H9 (cell line): ENCODE data around the gene SCFD2. TPM values are rescaled to one million over a fixed set of nuclear protein-coding genes. Genes with fewer than 3 reads are reported as not detected.

Experiments
- DNase-seq: peaks from one replicate; pipeline ENCODE4 v3.0.0-alpha.2; 2017
- H2AFZ ChIP-seq: one replicate; pipeline ENCODE4 v1.6.1; 2013; ENCODE audit warnings: mild to moderate bottlenecking, low read length, control low read depth, moderate library complexity
- H2AK5ac ChIP-seq: 2 replicates; pipeline ENCODE4 v1.6.1; 2013; ENCODE audit warnings: low read length, control low read depth, mixed read lengths; ENCODE audit not compliant: insufficient read length
- H2BK120ac ChIP-seq: one replicate; pipeline ENCODE4 v1.6.1; 2013; ENCODE audit warnings: low read depth, mild to moderate bottlenecking, low read length, control low read depth, inconsistent platforms; ENCODE audit not compliant: poor library complexity, severe bottlenecking
- H2BK12ac ChIP-seq: 2 replicates; pipeline ENCODE4 v1.6.1; 2013; ENCODE audit warnings: low read length, control low read depth, mixed read lengths, low read depth; ENCODE audit not compliant: insufficient read length
- H2BK15ac ChIP-seq: 2 replicates; pipeline ENCODE4 v1.6.1; 2013; ENCODE audit warnings: low read depth, low read length, control low read depth
- H2BK20ac ChIP-seq: one replicate; pipeline ENCODE4 v1.6.1; 2013; ENCODE audit warnings: low read depth, mild to moderate bottlenecking, low read length, control low read depth, inconsistent platforms; ENCODE audit not compliant: poor library complexity, severe bottlenecking
- H2BK5ac ChIP-seq: 2 replicates; pipeline ENCODE4 v1.6.1; 2013; ENCODE audit warnings: low read length, control low read depth, mixed read lengths; ENCODE audit not compliant: insufficient read length
- H3K14ac ChIP-seq: 2 replicates; pipeline ENCODE4 v1.6.1; 2013; ENCODE audit warnings: low read length, control low read depth; ENCODE audit not compliant: insufficient read depth
- H3K18ac ChIP-seq: 2 replicates; pipeline ENCODE4 v1.6.1; 2013; ENCODE audit warnings: low read depth, mild to moderate bottlenecking, mixed read lengths, low read length, control low read depth; ENCODE audit not compliant: insufficient read length
- H3K23ac ChIP-seq: 2 replicates; pipeline ENCODE4 v1.6.1; 2013; ENCODE audit warnings: low read length, control low read depth, mixed read lengths, low read depth; ENCODE audit not compliant: insufficient read length
- H3K23me2 ChIP-seq: 2 replicates; pipeline ENCODE4 v1.6.1; 2013; ENCODE audit warnings: low read depth, mild to moderate bottlenecking, mixed read lengths, low read length, control low read depth; ENCODE audit not compliant: insufficient read length, poor library complexity, severe bottlenecking
- H3K27ac ChIP-seq: 2 replicates; pipeline ENCODE4 v1.5.1; 2013; ENCODE audit warnings: low read length, control low read depth, mixed read lengths, low read depth; ENCODE audit not compliant: insufficient read length
- H3K27me3 ChIP-seq: 2 replicates; pipeline ENCODE4 v1.6.1; 2013; ENCODE audit warnings: low read length, control low read depth, inconsistent platforms; ENCODE audit not compliant: insufficient read depth
- H3K4ac ChIP-seq: 2 replicates; pipeline ENCODE4 v1.6.1; 2013; ENCODE audit warnings: low read depth, mild to moderate bottlenecking, control low read depth, inconsistent platforms, low read length, moderate library complexity
- H3K4me1 ChIP-seq: 2 replicates; pipeline ENCODE4 v1.6.1; 2013; ENCODE audit warnings: low read length, control low read depth, inconsistent platforms; ENCODE audit not compliant: insufficient read depth
- H3K4me2 ChIP-seq: 2 replicates; pipeline ENCODE4 v1.6.1; 2013; ENCODE audit warnings: low read length, control low read depth, mixed read lengths; ENCODE audit not compliant: insufficient read length, insufficient read depth
- H3K56ac ChIP-seq: 2 replicates; pipeline ENCODE4 v1.6.1; 2013; ENCODE audit warnings: low read depth, mild to moderate bottlenecking, mixed read lengths, low read length, control low read depth; ENCODE audit not compliant: insufficient read length
- H3K79me1 ChIP-seq: 2 replicates; pipeline ENCODE4 v1.6.1; 2013; ENCODE audit warnings: low read depth, mild to moderate bottlenecking, moderate library complexity, low read length, control low read depth, inconsistent platforms; ENCODE audit not compliant: insufficient read depth, poor library complexity, severe bottlenecking
- H3K79me2 ChIP-seq: 2 replicates; pipeline ENCODE4 v1.6.1; 2013; ENCODE audit warnings: low read length, control low read depth, inconsistent platforms; ENCODE audit not compliant: insufficient read depth
- H3K9ac ChIP-seq: 2 replicates; pipeline ENCODE4 v1.6.1; 2013; ENCODE audit warnings: low read length, control low read depth, mixed read lengths; ENCODE audit not compliant: insufficient read length; ENCODE audit errors: extremely low read depth
- H3K9me3 ChIP-seq: one replicate; pipeline ENCODE4 v1.6.1; 2013; ENCODE audit warnings: low read depth, low read length, inconsistent platforms; ENCODE audit not compliant: control insufficient read depth
- H3T11ph ChIP-seq: one replicate; pipeline ENCODE4 v1.6.1; 2013; ENCODE audit warnings: mild to moderate bottlenecking, low read length, control low read depth, inconsistent platforms
- H4K20me1 ChIP-seq: one replicate; pipeline ENCODE4 v1.6.1; 2013; ENCODE audit not compliant: control insufficient read depth, insufficient read length, insufficient read depth
- H4K5ac ChIP-seq: 2 replicates; pipeline ENCODE4 v1.6.1; 2013; ENCODE audit warnings: low read depth, mild to moderate bottlenecking, mixed read lengths, low read length, control low read depth; ENCODE audit not compliant: insufficient read length
- H4K8ac ChIP-seq: replicated peaks from 2 replicates; pipeline ENCODE4 v1.6.1; 2013; ENCODE audit warnings: low read length, control low read depth, mixed read lengths, low read depth; ENCODE audit not compliant: insufficient read length
- H4K91ac ChIP-seq: 2 replicates; pipeline ENCODE4 v1.6.1; 2013; ENCODE audit warnings: low read depth, mild to moderate bottlenecking, moderate library complexity, mixed read lengths, low read length, control low read depth; ENCODE audit not compliant: insufficient read length
- H3K27ac Mint-ChIP-seq, 3 experiments: 2 replicates in 2 of 3; 3 replicates in 1 of 3; pipeline ENCODE4 v1.8.0; 2020 to 2021; ENCODE audit warnings: mixed read lengths in 3 of 3, mild to moderate bottlenecking in 1 of 3, moderate library complexity in 1 of 3
- H3K27me3 Mint-ChIP-seq: 2 replicates; pipeline ENCODE4 v1.8.0; 2021; ENCODE audit warnings: low read depth, mild to moderate bottlenecking, moderate library complexity, mixed read lengths
- H3K36me3 Mint-ChIP-seq, 3 experiments: 2 replicates in 2 of 3; 3 replicates in 1 of 3; pipeline ENCODE4 v1.8.0; 2020 to 2021; ENCODE audit warnings: low read depth in 3 of 3, mixed read lengths in 3 of 3; ENCODE audit not compliant: insufficient read depth in 1 of 3
- H3K4me1 Mint-ChIP-seq, 2 experiments: 2 replicates each; pipeline ENCODE4 v1.8.0; 2020; ENCODE audit warnings: mixed read lengths in 2 of 2
- H3K4me3 Mint-ChIP-seq, 2 experiments: 2 replicates in 1 of 2; 3 replicates in 1 of 2; pipeline ENCODE4 v1.8.0; 2020 to 2021; ENCODE audit warnings: mild to moderate bottlenecking in 2 of 2, mixed read lengths in 2 of 2, moderate library complexity in 1 of 2
- H3K9me3 Mint-ChIP-seq, 2 experiments: 2 replicates in 1 of 2; 3 replicates in 1 of 2; pipeline ENCODE4 v1.8.0; 2020; ENCODE audit warnings: mild to moderate bottlenecking in 2 of 2, mixed read lengths in 2 of 2, moderate library complexity in 1 of 2
- total RNA-seq: library from RNA; stranded (reverse); gene quantifications from 2 replicates; pipeline ENCODE4 v1.2.1, GENCODE V29; 2021
- TF ChIP-seq, protein P1 (sequence below): fragments of 200-600 bp; sonication (generic); conservative IDR thresholded peaks from 3 replicates; pipeline ENCODE4 v1.8.0; 2021; ENCODE audit warnings: antibody characterized with exemption, mild to moderate bottlenecking

Gene SCFD2
- total RNA-seq, 1 experiment from 2014 or later: 10.1 TPM

DNA sequence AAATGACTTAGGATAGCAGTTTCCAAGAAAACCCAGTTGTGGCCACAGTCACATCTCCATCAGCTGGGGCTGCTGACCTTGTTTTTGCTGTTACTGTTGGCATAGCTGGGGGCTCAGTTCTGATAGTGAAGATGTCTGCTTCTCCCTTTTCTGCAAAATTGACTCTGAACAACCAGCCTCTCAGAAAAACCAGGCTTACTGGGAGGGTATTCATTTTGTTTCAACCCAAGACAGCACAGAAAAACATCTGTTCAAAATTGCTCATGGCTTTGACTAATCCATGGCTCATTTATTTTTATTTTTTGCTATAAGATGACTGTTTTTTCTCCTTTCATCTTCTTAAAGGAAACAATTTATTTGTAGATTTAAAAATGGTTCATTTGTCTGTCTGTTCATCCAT, 450.7 kb downstream of the SCFD2 start:
- Mint-ChIP-seq H3K9me3 (peaks cover 0 to 2% of the 10 kb centered on the region in 2 experiments; a peak in 1 of 5 replicates), H3K27me3 (no peaks in the 10 kb centered on the region), H3K27ac (no peak overlapping the region), H3K4me3 (no peak overlapping the region), H3K4me1 (peaks cover 26 to 28% of the 10 kb centered on the region in 2 experiments), H3K36me3 (peaks cover 0 to 3% (median 0%) of the 10 kb centered on the region in 3 experiments; a peak in 2 of 7 replicates)
- H3K18ac ChIP-seq: no peak overlapping the region
- no peaks in the 10 kb centered on the region for H3K9me3 ChIP-seq
- H2AFZ ChIP-seq: no peak overlapping the region
- H3K56ac ChIP-seq: no peak overlapping the region
- H2AK5ac ChIP-seq: no peak overlapping the region
- no peak overlapping the region for H2BK20ac ChIP-seq
- no peaks in the 10 kb centered on the region for H3K27me3 ChIP-seq
- H3K4ac ChIP-seq: no peak overlapping the region
- H3K9ac ChIP-seq: no peak overlapping the region
- no peak overlapping the region for H3K14ac ChIP-seq
- H3K23me2 ChIP-seq: no peaks in the 10 kb centered on the region
- H4K20me1 ChIP-seq: no peaks in the 10 kb centered on the region
- no peak overlapping the region for H4K91ac ChIP-seq
- TF ChIP-seq, protein P1, sequence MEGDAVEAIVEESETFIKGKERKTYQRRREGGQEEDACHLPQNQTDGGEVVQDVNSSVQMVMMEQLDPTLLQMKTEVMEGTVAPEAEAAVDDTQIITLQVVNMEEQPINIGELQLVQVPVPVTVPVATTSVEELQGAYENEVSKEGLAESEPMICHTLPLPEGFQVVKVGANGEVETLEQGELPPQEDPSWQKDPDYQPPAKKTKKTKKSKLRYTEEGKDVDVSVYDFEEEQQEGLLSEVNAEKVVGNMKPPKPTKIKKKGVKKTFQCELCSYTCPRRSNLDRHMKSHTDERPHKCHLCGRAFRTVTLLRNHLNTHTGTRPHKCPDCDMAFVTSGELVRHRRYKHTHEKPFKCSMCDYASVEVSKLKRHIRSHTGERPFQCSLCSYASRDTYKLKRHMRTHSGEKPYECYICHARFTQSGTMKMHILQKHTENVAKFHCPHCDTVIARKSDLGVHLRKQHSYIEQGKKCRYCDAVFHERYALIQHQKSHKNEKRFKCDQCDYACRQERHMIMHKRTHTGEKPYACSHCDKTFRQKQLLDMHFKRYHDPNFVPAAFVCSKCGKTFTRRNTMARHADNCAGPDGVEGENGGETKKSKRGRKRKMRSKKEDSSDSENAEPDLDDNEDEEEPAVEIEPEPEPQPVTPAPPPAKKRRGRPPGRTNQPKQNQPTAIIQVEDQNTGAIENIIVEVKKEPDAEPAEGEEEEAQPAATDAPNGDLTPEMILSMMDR: no peak
- H3K23ac ChIP-seq: no peak overlapping the region
- no peaks in the 10 kb centered on the region for H3K79me2 ChIP-seq
- H4K5ac ChIP-seq: no peak overlapping the region
- no peak overlapping the region for H3K27ac ChIP-seq
- no peak for DNase-seq
- no peak overlapping the region for H3T11ph ChIP-seq
- no peak overlapping the region for H2BK5ac ChIP-seq
- H4K8ac ChIP-seq: no peak overlapping the region
- no peaks in the 10 kb centered on the region; the same call in 1 of the 2 replicates for H3K4me1 ChIP-seq
- no peak overlapping the region for H2BK12ac ChIP-seq
- no peak overlapping the region for H2BK120ac ChIP-seq
- no peak overlapping the region for H3K4me2 ChIP-seq
- H3K79me1 ChIP-seq: no peaks in the 10 kb centered on the region
- H2BK15ac ChIP-seq: no peak overlapping the region
